Karpas-422 (cell line): ENCODE measurements around the gene ZNF181. TPM values are rescaled to one million over a fixed set of nuclear protein-coding genes. Genes with fewer than 3 reads are reported as not detected.
A peak's percentile ranks its signal among the peaks of the same experiment; 100 is the strongest.

Experiments
- DNase-seq: peaks from one replicate; pipeline ENCODE4 v3.0.0-alpha.2; 2015
- H2AFZ ChIP-seq: fragments of 200-600 bp; sonication (generic); 2 replicates; pipeline ENCODE4 v1.6.1; 2014; ENCODE audit warnings: antibody characterized with exemption, low read length, mixed read lengths
- H3K27ac ChIP-seq: fragments of 200-600 bp; sonication (generic); 2 replicates; pipeline ENCODE4 v1.5.1; 2014; ENCODE audit warnings: mild to moderate bottlenecking, low read length, moderate library complexity
- H3K27me3 ChIP-seq: fragments of 200-600 bp; sonication (generic); 2 replicates; pipeline ENCODE4 v1.6.1; 2014; ENCODE audit warnings: low read length, mixed read lengths
- H3K36me3 ChIP-seq: fragments of 200-600 bp; sonication (generic); 2 replicates; pipeline ENCODE4 v1.6.1; 2014; ENCODE audit warnings: low read length, mixed read lengths; ENCODE audit not compliant: insufficient read depth
- H3K4me1 ChIP-seq: fragments of 200-600 bp; sonication (generic); 2 replicates; pipeline ENCODE4 v1.6.1; 2014; ENCODE audit warnings: mild to moderate bottlenecking, low read length, mixed read lengths
- H3K4me2 ChIP-seq: fragments of 200-600 bp; sonication (generic); 2 replicates; pipeline ENCODE4 v1.6.1; 2014; ENCODE audit warnings: low read length, low read depth, mild to moderate bottlenecking; ENCODE audit not compliant: poor library complexity, severe bottlenecking
- H3K4me3 ChIP-seq: fragments of 200-600 bp; sonication (generic); 2 replicates; pipeline ENCODE4 v1.5.1; 2014; ENCODE audit warnings: mild to moderate bottlenecking, antibody characterized with exemption, low read length, mixed read lengths
- H3K79me2 ChIP-seq: fragments of 200-600 bp; sonication (generic); 2 replicates; pipeline ENCODE4 v1.6.1; 2014; ENCODE audit warnings: mild to moderate bottlenecking, low read length, mixed read lengths
- H3K9ac ChIP-seq: fragments of 200-600 bp; sonication (generic); 2 replicates; pipeline ENCODE4 v1.6.0; 2014; ENCODE audit warnings: low read length
- H3K9me2 ChIP-seq: fragments of 200-600 bp; sonication (generic), shearing (Covaris generic); replicated peaks from 2 replicates; pipeline ENCODE4 v1.6.0; 2014; ENCODE audit warnings: mild to moderate bottlenecking, low read length, moderate library complexity; ENCODE audit not compliant: insufficient read depth
- H3K9me3 ChIP-seq: fragments of 300-700, 200-600 bp; sonication (generic); 2 replicates; pipeline ENCODE4 v1.6.1; 2014; ENCODE audit warnings: low read length, mixed read lengths
- H4K20me1 ChIP-seq: fragments of 200-600 bp; sonication (generic); 2 replicates; pipeline ENCODE4 v1.6.1; 2014; ENCODE audit warnings: mild to moderate bottlenecking, antibody characterized with exemption, low read length, low read depth; ENCODE audit not compliant: insufficient read depth
- total RNA-seq: library from RNA; depleted of rRNA; stranded (reverse); fragments of >200 nt; shearing (Covaris generic); gene quantifications from 2 replicates; pipeline ENCODE4 v1.2.3, GENCODE V29; 2014; ENCODE audit warnings: low replicate concordance

ZNF181 gene
- total RNA-seq, 1 experiment from 2014 or later: 11.1 TPM

DNA sequence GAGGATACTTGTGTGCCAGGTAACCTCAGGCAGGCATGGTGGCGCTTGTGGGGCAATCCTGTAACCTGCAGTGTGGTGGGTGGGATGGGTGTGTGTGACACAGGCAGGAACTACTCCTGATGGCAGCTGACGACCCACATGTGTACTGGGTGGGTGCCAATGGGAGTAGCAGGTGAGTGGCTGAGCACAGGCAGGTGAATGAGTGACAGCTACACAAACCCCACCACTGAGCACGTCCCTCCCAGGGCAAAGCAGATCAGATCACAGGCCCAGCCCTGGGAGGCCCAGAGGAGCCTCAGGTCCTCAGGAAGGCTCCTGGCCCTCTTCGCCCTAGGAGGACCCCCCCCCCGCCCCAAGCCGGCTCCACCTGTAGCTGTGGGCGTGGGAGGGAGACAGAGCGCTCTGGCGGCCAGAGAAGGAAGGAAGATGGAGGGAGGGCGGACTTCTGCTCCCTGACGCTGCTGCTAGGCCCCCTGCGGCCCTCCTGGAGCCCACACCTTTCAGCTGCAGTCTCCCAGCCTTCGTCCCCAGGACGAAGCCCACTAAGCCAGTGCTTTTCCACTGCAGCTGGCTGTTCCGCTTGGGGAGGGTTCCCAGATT, 1.3 kb upstream of the ZNF181 start:
- H3K36me3 ChIP-seq: peaks cover 19% of the 10 kb centered on the region
- DNase-seq: no peak
- peak overlapping the region; percentile 96 for H3K4me2 ChIP-seq
- no peaks in the 10 kb centered on the region for H3K9me2 ChIP-seq
- no peak overlapping the region for H2AFZ ChIP-seq
- H3K27ac ChIP-seq: no peak overlapping the region
- peak overlapping the region; percentile 85; the same call in 1 of the 2 replicates for H3K4me3 ChIP-seq
- H4K20me1 ChIP-seq: no peaks in the 10 kb centered on the region
- H3K79me2 ChIP-seq: peaks cover 5% of the 10 kb centered on the region; the same call in 1 of the 2 replicates
- H3K4me1 ChIP-seq: peaks cover 16% of the 10 kb centered on the region
- H3K27me3 ChIP-seq: no peaks in the 10 kb centered on the region
- H3K9me3 ChIP-seq: peaks cover 6% of the 10 kb centered on the region; the same call in 1 of the 2 replicates
- H3K9ac ChIP-seq: peak overlapping the region; percentile 83; the same call in 1 of the 2 replicates

DNA sequence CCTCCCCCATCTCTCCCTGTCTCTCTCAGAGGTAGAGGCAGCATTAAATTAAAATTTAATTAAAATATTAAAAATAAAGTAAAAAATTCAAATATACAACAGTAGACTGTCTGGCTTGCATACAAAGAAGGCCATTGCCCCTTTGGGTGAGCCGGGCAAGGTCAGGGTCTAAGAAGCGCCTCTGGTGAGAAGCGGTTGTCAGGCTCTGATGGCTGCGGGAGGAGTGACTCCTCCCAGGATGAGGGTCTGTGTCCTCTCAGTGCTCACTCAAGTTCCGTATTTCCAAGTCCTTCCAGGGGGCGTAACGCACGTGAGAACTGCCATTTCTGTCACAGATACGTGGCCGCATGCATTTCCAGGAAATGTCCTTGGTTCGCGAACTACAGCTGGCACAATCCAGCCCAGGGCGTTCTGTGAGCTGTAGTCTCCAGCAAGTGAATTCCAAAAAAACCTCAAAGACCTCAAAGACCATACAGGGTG, 737 bp upstream of the ZNF181 start:
- Histone ChIP-seq H3K79me2 (peaks cover 5% of the 10 kb centered on the region; the same call in 1 of the 2 replicates), H3K9me3 (peaks cover 6% of the 10 kb centered on the region; the same call in 1 of the 2 replicates), H3K9me2 (no peaks in the 10 kb centered on the region), H4K20me1 (no peaks in the 10 kb centered on the region), H3K4me1 (peaks cover 16% of the 10 kb centered on the region), H3K4me2 (peak overlapping the region; percentile 96), H3K27ac (no peak overlapping the region), H3K27me3 (no peaks in the 10 kb centered on the region), H2AFZ (peak overlapping the region; percentile 98), H3K4me3 (peak overlapping the region; percentile 85), H3K9ac (peak overlapping the region; percentile 83), H3K36me3 (peaks cover 24% of the 10 kb centered on the region)
- DNase-seq: peak; percentile 77

DNA sequence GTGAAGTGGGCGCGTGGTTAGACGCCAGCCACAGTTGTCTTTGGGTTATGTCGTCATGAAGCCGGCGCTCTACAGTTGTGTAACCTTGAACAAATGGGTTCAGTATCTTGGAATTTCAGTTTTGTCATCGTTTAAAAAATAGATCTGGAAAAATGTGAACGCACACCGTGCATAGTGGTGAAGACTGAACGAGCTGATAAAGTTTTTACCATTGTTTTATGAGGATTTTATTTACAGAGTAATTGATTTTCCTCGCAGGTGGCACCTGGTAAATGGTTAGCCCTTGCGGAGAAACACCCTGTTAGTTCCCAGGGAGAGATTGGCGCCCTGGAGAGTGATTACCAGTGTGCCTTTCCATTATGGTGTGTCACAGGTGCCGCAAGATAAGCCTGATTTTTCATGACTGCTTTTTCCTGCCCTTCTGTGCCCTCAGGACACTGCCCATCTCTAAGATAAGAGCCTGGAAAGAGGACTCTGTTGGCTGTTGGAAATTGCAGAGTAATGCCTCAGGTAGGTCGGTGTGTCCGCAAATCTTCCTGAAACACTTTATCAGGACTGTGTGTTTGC, 577 bp downstream of the ZNF181 start:
- Histone ChIP-seq H3K4me1 (peaks cover 16% of the 10 kb centered on the region), H3K27me3 (no peaks in the 10 kb centered on the region), H3K4me3 (peak overlapping the region; percentile 85), H2AFZ (peak overlapping the region; percentile 98), H3K4me2 (peak overlapping the region; percentile 96), H3K9me2 (no peaks in the 10 kb centered on the region), H3K27ac (no peak overlapping the region), H3K9me3 (peaks cover 15% of the 10 kb centered on the region; the same call in 1 of the 2 replicates), H3K36me3 (peaks cover 33% of the 10 kb centered on the region), H3K9ac (peak overlapping the region; percentile 83), H3K79me2 (peaks cover 5% of the 10 kb centered on the region; the same call in 1 of the 2 replicates), H4K20me1 (no peaks in the 10 kb centered on the region)
- no peak for DNase-seq

DNA sequence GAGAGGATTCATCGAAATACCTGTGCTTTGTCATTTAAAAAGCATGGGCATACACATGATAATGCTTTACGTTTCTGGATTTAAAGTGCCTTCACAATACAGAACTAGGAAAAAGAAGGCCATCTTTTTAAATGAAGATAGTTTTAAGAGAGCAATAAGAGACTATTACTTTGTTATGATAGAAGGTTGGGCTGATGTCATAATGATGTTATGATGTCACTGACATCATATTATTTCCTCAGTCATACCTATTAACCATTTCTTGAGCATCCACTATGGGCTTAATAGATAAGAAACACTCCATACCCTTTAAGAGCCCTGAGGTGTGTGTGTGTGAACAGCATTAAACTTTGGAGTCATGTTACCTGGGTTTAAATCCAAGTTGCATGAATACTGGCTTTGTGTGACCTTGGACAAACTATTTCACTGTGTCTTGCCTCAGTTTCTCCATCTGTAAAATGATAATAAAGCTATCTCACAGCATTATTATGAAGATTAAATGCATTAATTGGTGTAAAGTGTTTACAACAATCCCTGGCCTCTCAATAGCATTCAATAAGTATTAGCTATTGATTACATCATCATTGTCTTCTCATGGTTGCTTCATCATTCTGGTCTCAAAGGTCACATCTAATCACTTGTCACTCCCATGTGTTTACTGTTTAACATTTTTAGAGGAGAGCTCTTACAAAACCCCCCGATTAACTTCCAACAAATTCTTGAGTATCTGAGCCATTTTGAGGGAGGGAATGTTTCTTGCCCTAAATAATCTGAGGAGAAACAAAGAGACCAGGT, 11.1 kb downstream of the ZNF181 start:
- Histone ChIP-seq H3K27ac (no peak overlapping the region), H3K9me3 (peaks cover 14% of the 10 kb centered on the region)

DNA sequence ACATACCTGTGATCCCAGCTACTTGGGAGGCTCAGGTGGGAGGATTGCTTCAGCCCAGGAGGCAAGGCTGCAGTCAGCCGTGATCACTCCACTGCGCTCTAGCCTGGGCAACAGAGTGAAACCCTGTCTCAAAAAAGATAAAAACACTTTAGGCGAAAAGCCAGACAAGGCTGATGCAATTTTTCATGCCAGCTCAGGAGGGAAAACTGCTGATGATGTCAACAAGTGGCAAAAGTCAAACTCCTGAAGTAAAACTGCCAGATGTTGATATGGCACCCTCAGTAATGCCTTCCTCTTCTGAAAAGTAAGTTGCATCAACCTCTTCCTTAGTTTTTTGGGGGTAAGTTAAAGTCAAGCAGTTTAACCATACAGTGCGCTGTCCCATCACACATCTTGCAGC, 23.4 kb downstream of the ZNF181 start:
- no peaks in the 10 kb centered on the region for H3K4me1 ChIP-seq
- H3K9me2 ChIP-seq: no peaks in the 10 kb centered on the region
- no peak overlapping the region for H3K27ac ChIP-seq
- 0 out of 2 replicates have a peak, but pooled peaks cover 2% of the 10 kb centered on the region for H3K36me3 ChIP-seq
- H3K79me2 ChIP-seq: no peaks in the 10 kb centered on the region
- peaks cover 79% of the 10 kb centered on the region for H3K9me3 ChIP-seq
- no peaks in the 10 kb centered on the region for H4K20me1 ChIP-seq
- no peak overlapping the region for H2AFZ ChIP-seq
- DNase-seq: no peak
- no peak overlapping the region for H3K9ac ChIP-seq
- H3K4me3 ChIP-seq: no peak overlapping the region
- H3K4me2 ChIP-seq: no peak overlapping the region
- H3K27me3 ChIP-seq: no peaks in the 10 kb centered on the region

More for the DNA sequence above, 11.1 kb downstream of the ZNF181 start:
- Histone ChIP-seq H3K79me2 (no peaks in the 10 kb centered on the region), H3K27me3 (no peaks in the 10 kb centered on the region), H3K9me2 (no peaks in the 10 kb centered on the region), H3K4me1 (no peaks in the 10 kb centered on the region), H4K20me1 (no peaks in the 10 kb centered on the region), H3K36me3 (peaks cover 7% of the 10 kb centered on the region), H3K4me3 (no peak overlapping the region), H3K9ac (no peak overlapping the region), H3K4me2 (no peak overlapping the region), H2AFZ (no peak overlapping the region)
- DNase-seq: no peak

GRCh38 chr19:34759218-34759917, 25.3 kb downstream of the ZNF181 start:
- no peak overlapping the region for H3K27ac ChIP-seq

DNA sequence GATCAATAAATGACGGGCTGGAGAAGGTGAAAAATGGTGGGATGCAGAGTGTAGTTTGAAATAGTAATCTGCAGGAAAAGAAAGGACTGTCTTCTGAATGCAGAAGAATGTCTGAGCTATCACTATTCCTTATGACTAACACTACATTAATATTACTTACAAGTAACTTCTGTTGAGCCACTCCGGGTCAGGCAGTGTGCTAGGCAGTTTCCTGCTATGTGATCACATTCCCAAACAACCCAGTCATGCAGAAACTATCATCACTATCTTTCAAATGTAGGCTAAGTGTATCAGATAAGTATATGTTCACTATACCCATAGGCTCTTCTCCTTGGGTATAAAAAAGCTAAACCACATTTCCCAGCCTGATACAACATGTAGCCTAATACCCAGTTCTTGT, 32.3 kb downstream of the ZNF181 start:
- DNase-seq: no peak
- Histone ChIP-seq H3K9me2 (no peaks in the 10 kb centered on the region), H3K4me2 (no peak overlapping the region), H3K79me2 (no peaks in the 10 kb centered on the region), H3K4me1 (no peaks in the 10 kb centered on the region), H4K20me1 (no peaks in the 10 kb centered on the region), H3K27me3 (no peaks in the 10 kb centered on the region), H3K27ac (no peak overlapping the region), H3K9me3 (peaks cover 16% of the 10 kb centered on the region), H3K4me3 (no peak overlapping the region), H3K9ac (no peak overlapping the region), H2AFZ (no peak overlapping the region), H3K36me3 (peaks cover 14% of the 10 kb centered on the region)

More at GRCh38 chr19:34759218-34759917, 25.3 kb downstream of the ZNF181 start:
- no peak overlapping the region for H3K9ac ChIP-seq
- no peaks in the 10 kb centered on the region for H3K4me1 ChIP-seq
- 0 out of 2 replicates have a peak, but pooled peaks cover 2% of the 10 kb centered on the region for H3K36me3 ChIP-seq
- no peaks in the 10 kb centered on the region for H3K79me2 ChIP-seq
- no peaks in the 10 kb centered on the region for H4K20me1 ChIP-seq
- no peaks in the 10 kb centered on the region for H3K27me3 ChIP-seq
- peaks cover 75% of the 10 kb centered on the region for H3K9me3 ChIP-seq
- H3K9me2 ChIP-seq: no peaks in the 10 kb centered on the region
- H3K4me2 ChIP-seq: no peak overlapping the region
- H3K4me3 ChIP-seq: no peak overlapping the region
- DNase-seq: no peak
- H2AFZ ChIP-seq: no peak overlapping the region
